ENCODE data around the gene NCBP3.
A peak's percentile ranks its signal among the peaks of the same experiment; 100 is the strongest.
"Not testable (repeated sequence)": the region's sequence is repeated elsewhere in the genome, so short reads cannot be mapped to it uniquely, and the experiment has no call there.

The NCBP3 gene

GRCh38 chr17:3846437-3847164 lies 555 bp upstream of the NCBP3 start:
- no peak for DNase-seq

GRCh38 chr17:3845291-3845620 lies 790 bp downstream of the NCBP3 start:
- no peak for DNase-seq

- not testable (repeated sequence) for DNase-seq
Measured at GRCh38 chr17:3844556-3844955, 1.5 kb downstream of the NCBP3 start.

- DNase-seq: peak; percentile 15
Measured at GRCh38 chr17:3843935-3844516, 2.0 kb downstream of the NCBP3 start.

GRCh38 chr17:3838206-3838605 lies 7.8 kb downstream of the NCBP3 start:
- no peak for DNase-seq

GRCh38 chr17:3836551-3836950 lies 9.5 kb downstream of the NCBP3 start:
- DNase-seq: no peak

GRCh38 chr17:3835410-3836229 lies 10.4 kb downstream of the NCBP3 start:
- DNase-seq: no peak

- no peak for DNase-seq
Measured at GRCh38 chr17:3834811-3835210, 11.2 kb downstream of the NCBP3 start.

GRCh38 chr17:3828852-3829232 lies 17.2 kb downstream of the NCBP3 start:
- DNase-seq: no peak

GRCh38 chr17:3828151-3828851 lies 17.7 kb downstream of the NCBP3 start:
- no peak for DNase-seq

GRCh38 chr17:3827124-3827773 lies 18.8 kb downstream of the NCBP3 start:
- no peak for DNase-seq

- no peak for DNase-seq
Measured at GRCh38 chr17:3826191-3826590, 19.9 kb downstream of the NCBP3 start.

GRCh38 chr17:3821101-3821500 lies 24.9 kb downstream of the NCBP3 start:
- no peak for DNase-seq

GRCh38 chr17:3818786-3819185 lies 27.3 kb downstream of the NCBP3 start:
- no peak for DNase-seq

- no peak for DNase-seq
Measured at GRCh38 chr17:3817851-3818605, 28.0 kb downstream of the NCBP3 start.

GRCh38 chr17:3815925-3816324 lies 30.1 kb downstream of the NCBP3 start:
- no peak for DNase-seq

- no peak for DNase-seq
Measured at GRCh38 chr17:3815122-3815521, 30.9 kb downstream of the NCBP3 start.

- no peak for DNase-seq
Measured at GRCh38 chr17:3814361-3814760, 31.7 kb downstream of the NCBP3 start.

GRCh38 chr17:3813171-3813570 lies 32.9 kb downstream of the NCBP3 start:
- DNase-seq: no peak

- DNase-seq: no peak
Measured at GRCh38 chr17:3812771-3813170, 33.3 kb downstream of the NCBP3 start.

GRCh38 chr17:3812284-3812683 lies 33.8 kb downstream of the NCBP3 start:
- DNase-seq: no peak

- DNase-seq: no peak
Measured at GRCh38 chr17:3810019-3810418, 36.0 kb downstream of the NCBP3 start.
